Thymus (tissue), 11 donors: ENCODE results near the gene PBX4. TPM values are rescaled to one million over a fixed set of nuclear protein-coding genes. Genes with fewer than 3 reads are reported as not detected.

ENCODE experiments used
- DNase-seq, 9 donors: peaks; one replicate each; pipeline ENCODE4 v3.0.0-alpha.2; 2013; ENCODE audit warnings: low spot score in 9 of 9, low read depth in 6 of 9, missing footprints in 1 of 9
- H3K27ac ChIP-seq, 2 donors: one replicate each; pipeline ENCODE4 v1.5.1; 2013; ENCODE audit warnings: control low read depth in 1 of 2, low read depth in 1 of 2, low read length in 1 of 2, mild to moderate bottlenecking in 1 of 2, moderate library complexity in 1 of 2
- H3K27me3 ChIP-seq, 2 donors: one replicate each; pipeline ENCODE4 v1.5.1; 2013; ENCODE audit warnings: low read length in 1 of 2; ENCODE audit not compliant: control insufficient read depth in 2 of 2, insufficient read depth in 1 of 2
- H3K36me3 ChIP-seq, 2 donors: one replicate each; pipeline ENCODE4 v1.5.1; 2013; ENCODE audit warnings: low read length in 1 of 2, mild to moderate bottlenecking in 1 of 2, moderate library complexity in 1 of 2; ENCODE audit not compliant: control insufficient read depth in 2 of 2, insufficient read depth in 2 of 2
- H3K4me1 ChIP-seq, 2 donors: one replicate each; pipeline ENCODE4 v1.5.1; 2013; ENCODE audit warnings: low read length in 2 of 2; ENCODE audit not compliant: control insufficient read depth in 2 of 2, insufficient read depth in 2 of 2
- H3K4me3 ChIP-seq, 2 donors: one replicate each; pipeline ENCODE4 v1.5.1; 2013; ENCODE audit warnings: low read length in 2 of 2, control low read depth in 1 of 2, mild to moderate bottlenecking in 1 of 2
- H3K9me3 ChIP-seq, 2 donors: one replicate each; pipeline ENCODE4 v1.5.1; 2013; ENCODE audit warnings: low read length in 1 of 2, mild to moderate bottlenecking in 1 of 2; ENCODE audit not compliant: control insufficient read depth in 2 of 2, insufficient read depth in 1 of 2
- WGBS: extraction: QIAGEN DNeasy Blood & Tissue Kit; methylation state at CpG from one replicate; pipeline ENCODE4 v1.1.7; 2013; 5-methylcytosine and 5-hydroxymethylcytosine counted together
- polyA plus RNA-seq: library from polyadenylated mRNA; stranded (reverse); fragments of 200-250 nt; gene quantifications from one replicate; pipeline ENCODE4 v1.2.3, GENCODE V29; 2013
- total RNA-seq: library from RNA; stranded (reverse); fragments of 120-200 nt; gene quantifications from one replicate; pipeline ENCODE4 v1.2.4, GENCODE V29; 2013
- donor health status: healthy.

PBX4 gene
- total and polyA plus RNA-seq, 2 donors = 4.1 to 26.7 TPM

DNA sequence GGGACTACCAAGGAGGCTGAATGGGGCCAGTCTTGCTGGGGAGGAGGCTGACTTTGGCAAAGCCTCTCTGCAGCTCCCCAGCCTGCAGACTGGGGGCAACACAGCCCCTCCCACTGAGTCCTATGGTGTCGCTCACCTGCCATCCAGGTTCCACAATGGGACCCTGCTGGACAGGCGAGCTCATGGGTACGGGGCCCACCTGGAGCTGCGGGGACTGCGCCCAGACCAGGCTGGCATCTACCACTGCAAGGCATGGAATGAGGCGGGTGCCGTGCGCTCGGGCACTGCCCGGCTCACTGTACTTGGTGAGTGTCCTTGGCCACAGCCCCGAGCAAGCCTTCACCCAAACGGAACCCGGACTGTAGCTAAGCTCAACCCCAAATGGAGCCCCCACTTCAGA is 75.4 kb downstream of the PBX4 start:
- Histone ChIP-seq H3K9me3 (peaks cover 3 to 31% of the 10 kb centered on the region in 2 donors), H3K27ac (no peak overlapping the region), H3K4me3 (no peak overlapping the region), H3K4me1 (peaks cover 16 to 22% of the 10 kb centered on the region in 2 donors), H3K36me3 (no peaks in the 10 kb centered on the region), H3K27me3 (peaks cover 32 to 49% of the 10 kb centered on the region in 2 donors)
- no peak for DNase-seq
- 97% methylated on average over 13 of the region's 13 CpGs for WGBS

DNA sequence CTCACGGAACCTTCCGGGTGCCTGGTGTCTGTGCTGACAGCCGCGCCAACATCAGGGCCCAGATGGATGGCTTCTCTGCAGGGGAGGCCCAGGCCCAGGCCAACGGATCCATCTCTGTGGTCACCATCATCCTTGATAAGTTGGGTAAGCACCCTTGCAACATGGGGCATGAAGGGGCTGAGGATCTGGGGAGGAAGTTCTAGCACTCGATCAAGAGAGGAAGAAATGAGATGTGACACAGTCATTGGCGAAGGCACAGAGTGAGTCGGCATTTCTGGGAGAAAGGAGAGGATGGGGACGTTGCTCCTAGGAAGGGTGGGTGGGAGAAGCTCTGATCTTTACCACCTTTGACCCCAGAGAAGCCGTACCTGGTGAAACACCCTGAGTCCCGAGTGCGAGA is 76.0 kb downstream of the PBX4 start:
- H3K4me3 ChIP-seq = no peak overlapping the region
- no peaks in the 10 kb centered on the region for H3K36me3 ChIP-seq
- peaks cover 3 to 37% of the 10 kb centered on the region in 2 donors for H3K9me3 ChIP-seq
- no peak for DNase-seq
- H3K27ac ChIP-seq = no peak overlapping the region
- peaks cover 16 to 27% of the 10 kb centered on the region in 2 donors for H3K4me1 ChIP-seq
- 74% methylated on average over 12 of the region's 12 CpGs for WGBS
- peaks cover 36 to 52% of the 10 kb centered on the region in 2 donors for H3K27me3 ChIP-seq

GRCh38 chr19:19541616-19542015 is 76.9 kb downstream of the PBX4 start:
- Histone ChIP-seq H3K27me3 (peaks cover 40 to 58% of the 10 kb centered on the region in 2 donors), H3K36me3 (no peaks in the 10 kb centered on the region), H3K9me3 (peaks cover 3 to 40% of the 10 kb centered on the region in 2 donors), H3K4me1 (peaks cover 16 to 27% of the 10 kb centered on the region in 2 donors), H3K4me3 (no peak overlapping the region), H3K27ac (no peak overlapping the region)
- DNase-seq = no peak
- 86% methylated on average over 16 of the region's 16 CpGs for WGBS

DNA sequence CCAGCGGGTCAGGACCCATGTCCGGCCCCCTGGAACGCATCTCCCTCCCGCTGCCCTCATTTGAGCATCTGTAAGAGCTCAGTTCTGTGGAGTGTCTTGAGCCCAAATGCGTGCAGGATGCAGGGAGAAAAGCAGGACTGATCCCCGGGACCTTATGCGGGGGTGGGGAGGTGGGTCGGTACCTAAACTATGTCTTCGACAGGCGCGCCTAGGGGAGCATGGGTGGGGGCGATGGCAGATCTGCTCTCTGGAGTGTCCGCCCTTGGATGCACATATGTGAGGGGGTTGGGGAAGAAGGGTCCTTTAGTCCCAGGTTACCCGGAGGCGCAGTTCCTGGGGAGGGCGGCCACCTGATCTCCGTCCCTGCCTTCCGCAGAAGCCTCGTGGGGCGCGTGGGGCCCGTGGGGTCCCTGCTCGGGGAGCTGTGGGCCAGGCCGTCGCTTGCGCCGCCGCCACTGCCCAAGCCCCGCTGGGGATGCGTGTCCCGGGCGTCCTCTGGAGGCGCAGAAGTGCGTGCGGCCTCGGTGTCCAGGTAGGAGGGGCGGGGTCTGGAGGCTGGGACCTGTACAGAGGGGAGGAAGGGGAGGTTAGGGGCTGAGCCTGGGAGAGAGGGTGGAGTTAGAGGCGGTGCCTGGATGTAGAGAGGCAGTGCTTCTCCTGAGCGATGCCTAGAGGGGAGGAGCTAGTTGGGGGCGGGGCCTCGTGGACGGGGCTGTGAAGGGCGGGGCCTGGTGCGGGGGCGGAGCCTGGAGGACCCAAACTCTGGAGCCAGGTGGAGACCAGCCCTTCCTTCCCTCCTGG is 77.6 kb downstream of the PBX4 start:
- Histone ChIP-seq H3K36me3 (no peaks in the 10 kb centered on the region), H3K27me3 (peaks cover 40 to 62% of the 10 kb centered on the region in 2 donors), H3K4me1 (peaks cover 16 to 27% of the 10 kb centered on the region in 2 donors), H3K27ac (no peak overlapping the region), H3K9me3 (peaks cover 3 to 40% of the 10 kb centered on the region in 2 donors), H3K4me3 (peak overlapping the region in 1 of 2 donors; percentile 10)
- DNase-seq = peak in 3 of 9 donors; percentile 47 to 62 (median 56)
- WGBS = 6% methylated on average over 45 of the region's 45 CpGs

DNA sequence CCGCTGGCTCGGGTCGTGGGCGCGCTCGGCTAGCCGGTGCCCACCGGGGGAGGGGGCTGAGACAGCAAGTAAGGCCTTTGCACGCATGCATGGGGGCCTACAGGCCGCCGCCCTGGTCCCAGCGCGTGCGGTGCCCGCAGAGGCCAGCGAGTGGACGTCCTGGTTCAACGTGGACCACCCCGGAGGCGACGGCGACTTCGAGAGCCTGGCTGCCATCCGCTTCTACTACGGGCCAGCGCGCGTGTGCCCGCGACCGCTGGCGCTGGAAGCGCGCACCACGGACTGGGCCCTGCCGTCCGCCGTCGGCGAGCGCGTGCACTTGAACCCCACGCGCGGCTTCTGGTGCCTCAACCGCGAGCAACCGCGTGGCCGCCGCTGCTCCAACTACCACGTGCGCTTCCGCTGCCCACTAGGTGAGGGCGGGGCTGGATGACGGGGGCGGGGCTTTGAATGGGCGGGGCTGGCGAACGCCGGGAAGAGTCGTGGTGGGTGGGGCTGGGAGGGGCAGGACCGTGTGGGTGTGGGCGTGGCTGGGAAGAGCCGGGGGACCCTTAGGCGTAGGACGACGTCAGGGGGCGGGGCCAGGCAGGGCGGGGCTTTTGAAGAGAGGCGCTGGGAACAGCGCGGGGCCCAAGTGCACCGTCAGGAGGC is 78.3 kb downstream of the PBX4 start:
- peak in 8 of 9 donors; percentile 38 to 77 (median 62) for DNase-seq
- Histone ChIP-seq H3K36me3 (no peaks in the 10 kb centered on the region), H3K4me3 (peak overlapping the region in 1 of 2 donors; percentile 10), H3K27me3 (peaks cover 40 to 64% of the 10 kb centered on the region in 2 donors), H3K9me3 (peaks cover 3 to 34% of the 10 kb centered on the region in 2 donors), H3K27ac (no peak overlapping the region), H3K4me1 (peaks cover 16 to 27% of the 10 kb centered on the region in 2 donors)
- 13% methylated on average over 74 of the region's 74 CpGs for WGBS

GRCh38 chr19:19539698-19540063 is 78.8 kb downstream of the PBX4 start:
- Histone ChIP-seq H3K27ac (no peak overlapping the region), H3K4me1 (peaks cover 16 to 27% of the 10 kb centered on the region in 2 donors), H3K4me3 (no peak overlapping the region), H3K36me3 (no peaks in the 10 kb centered on the region), H3K27me3 (peaks cover 40 to 64% of the 10 kb centered on the region in 2 donors), H3K9me3 (peaks cover 1 to 29% of the 10 kb centered on the region in 2 donors)
- 41% methylated on average over 19 of the region's 19 CpGs for WGBS
- DNase-seq = no peak

DNA sequence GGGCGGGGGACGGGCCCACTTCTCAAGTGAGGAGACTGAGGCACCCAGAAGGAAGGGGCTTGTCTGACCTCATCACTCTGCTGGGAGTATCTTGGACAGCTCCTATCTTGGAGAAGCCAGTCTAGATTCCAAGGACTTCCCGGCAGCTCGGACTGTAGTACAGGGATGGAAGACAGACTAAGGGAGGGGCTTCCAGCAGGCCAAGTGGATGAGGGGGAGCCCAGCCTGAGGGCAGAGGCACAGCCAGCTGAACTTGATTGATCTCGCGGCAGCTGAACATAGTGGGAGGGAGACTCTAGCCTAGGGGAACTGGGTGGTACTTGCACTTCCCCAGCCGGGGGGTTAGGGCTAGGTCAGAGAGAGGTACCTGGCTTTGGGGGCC is 79.7 kb downstream of the PBX4 start:
- WGBS = 43% methylated on average over 7 of the region's 7 CpGs
- H3K27ac ChIP-seq = no peak overlapping the region
- H3K4me1 ChIP-seq = peaks cover 16 to 27% of the 10 kb centered on the region in 2 donors
- no peak for DNase-seq
- H3K36me3 ChIP-seq = no peaks in the 10 kb centered on the region
- peaks cover 1 to 20% of the 10 kb centered on the region in 2 donors for H3K9me3 ChIP-seq
- peaks cover 40 to 64% of the 10 kb centered on the region in 2 donors for H3K27me3 ChIP-seq
- H3K4me3 ChIP-seq = no peak overlapping the region

DNA sequence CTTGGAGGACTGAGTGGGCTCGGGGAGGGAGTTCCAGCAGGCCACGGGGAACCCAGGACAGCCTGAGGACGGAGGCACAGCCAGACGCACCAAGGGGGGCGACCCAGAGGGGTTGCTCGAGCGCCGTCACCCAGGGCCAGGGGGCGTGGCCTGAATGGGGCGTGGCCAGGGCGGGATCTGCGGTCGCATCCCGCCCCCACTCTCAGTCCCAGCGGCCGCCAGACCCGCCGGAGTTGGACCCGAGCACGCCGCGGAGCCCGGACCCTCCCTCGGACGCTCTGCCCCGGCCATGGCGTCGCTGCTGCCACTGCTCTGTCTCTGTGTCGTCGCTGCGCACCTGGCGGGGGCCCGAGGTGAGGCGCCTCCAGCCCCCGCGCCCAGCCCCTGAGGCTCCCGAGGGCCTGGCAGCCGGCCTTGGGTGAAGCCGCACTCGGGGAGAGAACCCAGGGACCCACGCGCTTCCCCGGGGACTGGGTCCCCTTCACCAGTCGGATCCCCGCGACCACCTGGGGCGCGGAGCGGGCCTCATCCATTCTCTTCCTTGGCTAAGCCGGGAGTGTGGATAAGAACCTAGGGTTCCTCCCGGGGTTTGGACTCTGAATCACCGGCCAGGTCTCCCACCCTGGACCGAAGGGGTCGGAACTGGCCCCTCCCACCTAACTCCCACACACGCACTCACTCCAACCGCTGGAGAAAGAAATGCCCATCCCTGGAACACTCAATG is 80.3 kb downstream of the PBX4 start, which contains the start of gene CILP2:
CILP2 (plus strand) TSS at position 205 of the 724 bp plus-strand sequence; CDS start at position 290, 85 bp downstream.
- DNase-seq = peak in 2 of 9 donors; percentile 46 to 47

More for the DNA sequence above, 80.3 kb downstream of the PBX4 start, which contains the start of gene CILP2:
- Histone ChIP-seq H3K27ac (no peak within 1 kb of the TSS), H3K27me3 (peaks cover 40 to 64% of the 10 kb centered on the region in 2 donors), H3K4me3 (peak within 1 kb of the TSS in 1 of 2 donors; percentile 31), H3K9me3 (peaks cover 0 to 19% of the 10 kb centered on the region in 2 donors), H3K36me3 (no peaks in the 10 kb centered on the region), H3K4me1 (peaks cover 16 to 32% of the 10 kb centered on the region in 2 donors)
- 8% methylated on average over 56 of the region's 56 CpGs for WGBS
